ENCODE measurements around the gene WDR41. TPM values are rescaled to one million over a fixed set of nuclear protein-coding genes. Genes with fewer than 3 reads are reported as not detected.

WDR41 gene
- total RNA-seq, 1 experiment from 2014 or later = 85.1 TPM

DNA sequence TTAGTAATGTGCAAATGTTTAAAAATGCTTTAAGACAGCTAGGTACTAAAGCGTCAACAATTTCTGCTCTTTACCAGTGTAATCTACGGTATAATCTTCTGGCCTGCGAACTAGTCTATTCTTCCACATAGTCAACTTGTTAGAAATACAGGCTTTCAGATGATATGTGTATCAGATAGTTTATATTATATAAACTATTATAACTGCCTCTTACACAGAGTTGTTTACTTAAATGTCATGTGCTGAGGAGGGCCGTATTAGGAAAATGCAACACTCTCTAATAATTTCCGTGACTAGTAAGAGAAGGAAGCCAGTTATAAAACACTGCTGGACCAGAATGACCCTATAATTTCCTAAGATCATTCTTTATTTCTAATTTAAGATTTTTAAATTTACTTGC lies 63.6 kb downstream of the WDR41 start:
- Histone ChIP-seq H3K27me3 (no peaks in the 10 kb centered on the region), H3K4me1 (peaks cover 7% of the 10 kb centered on the region; the same call in 1 of the 2 replicates), H3K27ac (no peak overlapping the region)

GRCh38 chr5:77427998-77428397 lies 64.1 kb downstream of the WDR41 start:
- peaks cover 7% of the 10 kb centered on the region; the same call in 1 of the 2 replicates for H3K4me1 ChIP-seq
- H3K36me3 ChIP-seq = peaks cover 28% of the 10 kb centered on the region
- H3K27ac ChIP-seq = no peak overlapping the region
- no peaks in the 10 kb centered on the region for H3K27me3 ChIP-seq
- no peak for DNase-seq
- no peak overlapping the region for H3K4me3 ChIP-seq
- 0 out of 2 replicates have a peak, but pooled peaks cover 1% of the 10 kb centered on the region for H3K9me3 ChIP-seq (replicated peaks)

More for the DNA sequence above, 63.6 kb downstream of the WDR41 start:
- DNase-seq = no peak
- Histone ChIP-seq H3K36me3 (peaks cover 33% of the 10 kb centered on the region), H3K9me3 (replicated peaks) (no peaks in the 10 kb centered on the region), H3K4me3 (no peak overlapping the region)

DNA sequence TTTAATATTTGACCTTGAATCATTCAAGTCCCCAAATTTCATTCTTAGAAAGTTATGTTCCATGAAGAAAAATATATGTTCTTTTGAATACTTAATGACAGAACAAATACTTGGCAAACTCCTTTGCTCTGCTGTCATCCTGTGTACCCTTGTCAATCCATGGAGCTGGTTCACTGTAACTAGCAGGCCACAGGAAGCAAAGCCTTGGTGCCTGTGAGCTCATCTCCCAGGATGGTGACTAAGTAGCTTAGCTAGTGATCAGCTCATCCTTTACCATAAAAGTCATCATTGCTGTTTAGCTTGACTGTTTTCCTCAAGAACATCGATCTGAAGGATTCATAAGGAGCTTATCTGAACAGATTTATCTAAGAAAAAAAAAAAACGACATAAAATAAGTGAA lies 65.4 kb downstream of the WDR41 start:
- no peak overlapping the region for H3K27ac ChIP-seq

DNA sequence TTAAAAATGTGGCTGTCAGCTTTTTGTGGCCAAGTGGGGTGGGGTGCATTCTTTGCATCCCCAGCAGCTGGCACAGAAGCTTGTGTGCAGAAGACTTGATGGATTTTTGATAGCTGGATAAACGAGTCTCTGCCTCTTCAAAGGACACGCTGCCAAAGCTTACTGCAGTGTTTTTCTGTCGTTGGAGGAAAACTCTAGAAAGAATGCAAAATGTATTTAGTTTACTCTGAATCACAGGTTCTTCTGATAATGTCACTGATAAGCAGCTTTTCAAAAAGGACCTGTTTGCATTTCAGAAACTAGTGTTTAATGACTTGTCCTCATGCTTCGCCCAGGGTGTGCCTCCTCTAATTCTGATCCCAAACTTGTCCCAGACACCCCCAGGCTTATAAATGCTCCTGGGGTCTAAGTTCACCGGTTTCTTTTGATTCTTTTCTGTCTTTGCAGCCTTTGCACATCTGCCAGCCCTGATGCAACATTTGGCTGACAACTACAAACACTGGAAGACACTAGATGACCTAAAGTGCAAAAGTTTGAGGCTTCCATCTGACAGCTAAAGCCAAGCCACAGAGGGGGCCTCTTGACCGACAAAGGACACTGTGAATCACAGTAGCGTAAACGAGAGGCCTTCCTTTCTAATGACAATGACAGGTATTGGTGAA lies 66.0 kb downstream of the WDR41 start:
- DNase-seq = no peak
- Histone ChIP-seq H3K36me3 (peaks cover 15% of the 10 kb centered on the region; the same call in 1 of the 2 replicates), H3K9me3 (replicated peaks) (0 out of 2 replicates have a peak, but pooled peaks cover 4% of the 10 kb centered on the region), H3K4me3 (no peak overlapping the region), H3K27ac (no peak overlapping the region), H3K4me1 (peaks cover 7% of the 10 kb centered on the region; the same call in 1 of the 2 replicates), H3K27me3 (no peaks in the 10 kb centered on the region)

More for the DNA sequence above, 65.4 kb downstream of the WDR41 start:
- Histone ChIP-seq H3K27me3 (no peaks in the 10 kb centered on the region), H3K36me3 (peaks cover 15% of the 10 kb centered on the region; the same call in 1 of the 2 replicates), H3K4me3 (no peak overlapping the region), H3K4me1 (peaks cover 7% of the 10 kb centered on the region; the same call in 1 of the 2 replicates), H3K9me3 (replicated peaks) (0 out of 2 replicates have a peak, but pooled peaks cover 4% of the 10 kb centered on the region)
- DNase-seq = no peak

DNA sequence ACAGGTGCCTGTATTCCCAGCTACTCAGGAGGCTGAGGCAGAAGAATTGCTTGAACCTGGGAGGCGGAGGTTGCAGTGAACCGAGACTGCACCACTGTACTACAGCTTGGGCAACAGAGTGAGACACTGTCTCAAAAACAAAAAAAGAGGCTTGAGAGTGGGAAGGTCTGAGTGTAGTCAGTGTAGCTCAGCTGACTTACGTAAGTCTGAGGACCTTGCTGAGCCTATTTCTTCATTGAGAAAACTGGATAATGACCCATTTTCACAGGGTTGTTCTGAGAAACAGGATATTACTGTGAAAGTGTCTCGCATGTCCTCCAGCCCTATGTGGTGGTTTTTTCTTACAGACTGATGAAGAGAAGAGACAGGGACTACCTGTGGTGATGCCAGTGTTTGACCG lies 66.7 kb downstream of the WDR41 start:
- Histone ChIP-seq H3K36me3 (peaks cover 10% of the 10 kb centered on the region; the same call in 1 of the 2 replicates), H3K27me3 (no peaks in the 10 kb centered on the region), H3K4me1 (peaks cover 7% of the 10 kb centered on the region; the same call in 1 of the 2 replicates), H3K9me3 (replicated peaks) (0 out of 2 replicates have a peak, but pooled peaks cover 4% of the 10 kb centered on the region), H3K27ac (no peak overlapping the region), H3K4me3 (no peak overlapping the region)
- DNase-seq = no peak

- H3K4me1 ChIP-seq = peaks cover 7% of the 10 kb centered on the region; the same call in 1 of the 2 replicates
- DNase-seq = no peak
- H3K27me3 ChIP-seq = no peaks in the 10 kb centered on the region
- H3K27ac ChIP-seq = no peak overlapping the region
- no peak overlapping the region for H3K4me3 ChIP-seq
- peaks cover 9% of the 10 kb centered on the region; the same call in 1 of the 2 replicates for H3K36me3 ChIP-seq
- 0 out of 2 replicates have a peak, but pooled peaks cover 4% of the 10 kb centered on the region for H3K9me3 ChIP-seq (replicated peaks)
These were observed 67.2 kb downstream of the WDR41 start for GRCh38 chr5:77424921-77425320.

DNA sequence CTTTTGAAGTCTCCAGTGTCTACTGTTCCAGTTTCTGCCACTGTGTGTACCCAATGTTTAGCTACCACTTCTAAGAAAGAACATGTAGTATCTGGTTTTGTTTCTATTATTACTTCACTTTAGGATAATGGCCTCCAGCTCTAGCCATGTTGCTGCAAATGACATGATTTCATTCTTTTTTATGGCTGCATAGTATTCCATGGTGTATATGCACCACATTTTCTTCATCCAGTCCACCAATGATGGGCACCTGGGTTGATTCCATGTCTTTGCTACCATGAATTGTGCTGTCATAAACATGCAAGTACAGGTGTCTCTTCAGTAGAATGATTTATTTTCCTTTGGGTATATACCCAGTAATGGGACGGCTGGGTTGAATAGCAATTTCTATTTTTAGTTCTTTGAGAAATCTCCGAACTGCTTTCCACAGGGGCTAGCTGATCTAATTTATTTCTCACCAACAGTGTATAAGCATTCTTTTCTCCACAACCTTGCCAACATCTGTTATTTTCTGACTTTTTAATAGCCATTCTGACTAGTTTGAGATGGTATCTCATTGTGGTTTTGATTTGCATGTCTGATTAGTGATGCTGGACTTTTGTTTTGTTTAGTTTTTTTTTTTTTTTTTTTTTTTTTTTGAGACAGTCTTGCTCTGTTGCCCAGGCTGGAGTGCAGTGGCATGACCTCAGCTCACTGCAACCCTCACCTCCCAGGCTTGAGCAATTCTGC lies 68.9 kb downstream of the WDR41 start:
- H3K4me1 ChIP-seq = peaks cover 7% of the 10 kb centered on the region; the same call in 1 of the 2 replicates
- peak; percentile 14 to 45 for DNase-seq
- H3K36me3 ChIP-seq = peaks cover 9% of the 10 kb centered on the region; the same call in 1 of the 2 replicates
- H3K9me3 ChIP-seq (replicated peaks) = 0 out of 2 replicates have a peak, but pooled peaks cover 4% of the 10 kb centered on the region
- H3K4me3 ChIP-seq = no peak overlapping the region
- H3K27ac ChIP-seq = peak overlapping the region; percentile 58
- no peaks in the 10 kb centered on the region for H3K27me3 ChIP-seq

DNA sequence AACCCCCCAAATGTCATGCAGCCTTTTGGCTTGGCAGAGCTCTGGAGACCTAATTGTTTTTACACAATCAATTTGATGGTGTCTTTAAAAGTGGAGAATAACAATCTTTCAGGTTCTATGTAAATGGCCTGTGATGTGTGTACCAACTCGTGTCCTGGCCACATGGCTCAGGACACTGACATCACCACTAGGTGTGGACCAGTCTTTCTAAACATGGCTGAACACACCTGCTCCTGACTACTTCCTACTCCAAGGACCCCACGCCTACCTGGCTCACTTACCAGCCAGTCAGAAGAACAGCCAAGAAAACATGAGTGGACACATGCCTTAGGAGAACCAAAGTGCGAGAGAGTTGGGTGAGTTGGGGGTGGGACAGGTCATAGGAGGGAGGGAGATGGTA lies 71.2 kb downstream of the WDR41 start:
- no peak overlapping the region for H3K4me3 ChIP-seq
- peaks cover 7% of the 10 kb centered on the region; the same call in 1 of the 2 replicates for H3K4me1 ChIP-seq
- no peak overlapping the region for H3K27ac ChIP-seq
- H3K27me3 ChIP-seq = no peaks in the 10 kb centered on the region
- H3K36me3 ChIP-seq = no peaks in the 10 kb centered on the region
- DNase-seq = no peak
- H3K9me3 ChIP-seq (replicated peaks) = 0 out of 2 replicates have a peak, but pooled peaks cover 4% of the 10 kb centered on the region

DNA sequence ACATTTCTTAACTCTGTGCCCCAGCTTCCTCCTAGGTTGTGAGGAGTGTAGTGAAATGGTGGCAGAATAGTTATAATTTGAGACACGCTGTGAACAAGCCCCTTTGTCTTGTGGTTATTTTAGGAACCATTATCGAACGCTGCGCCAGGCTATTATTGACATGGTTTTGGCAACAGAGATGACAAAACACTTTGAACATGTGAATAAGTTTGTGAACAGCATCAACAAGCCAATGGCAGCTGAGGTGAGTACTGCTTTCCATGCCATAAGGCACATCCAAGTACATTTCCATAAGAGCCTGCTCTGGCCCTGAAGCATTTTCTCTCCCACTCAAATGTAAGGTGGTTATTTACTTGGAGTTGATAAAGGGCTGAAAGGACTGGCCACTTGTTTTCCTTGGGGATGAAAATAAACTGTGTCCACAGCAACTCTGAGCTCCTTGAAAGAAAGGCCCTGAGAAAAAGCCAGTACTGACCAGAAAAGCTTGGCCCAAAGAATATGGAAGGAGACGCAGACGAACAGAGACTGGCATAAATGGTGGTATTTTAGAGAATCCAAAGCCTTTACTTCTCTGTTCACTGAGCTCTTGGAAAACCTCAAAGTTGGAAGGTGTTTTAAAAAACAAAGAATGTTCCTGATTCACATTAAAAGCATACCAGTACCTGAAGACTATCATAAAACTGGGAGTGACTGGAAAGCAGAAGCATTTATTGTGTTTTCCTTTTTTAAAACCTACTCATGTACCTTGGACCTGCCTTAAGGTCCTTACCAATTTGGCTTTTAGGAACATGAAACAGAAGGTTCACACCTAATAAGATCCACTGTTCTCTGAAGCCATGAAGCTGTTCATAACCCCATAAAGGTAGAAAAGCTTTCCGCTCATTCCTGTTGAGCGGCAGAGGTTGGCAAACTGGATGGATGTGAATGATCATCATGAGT lies 72.2 kb downstream of the WDR41 start:
- no peak for DNase-seq
- H3K27ac ChIP-seq = no peak overlapping the region
- H3K4me1 ChIP-seq = peaks cover 7% of the 10 kb centered on the region; the same call in 1 of the 2 replicates
- H3K9me3 ChIP-seq (replicated peaks) = 0 out of 2 replicates have a peak, but pooled peaks cover 4% of the 10 kb centered on the region
- no peaks in the 10 kb centered on the region for H3K27me3 ChIP-seq
- no peaks in the 10 kb centered on the region for H3K36me3 ChIP-seq
- no peak overlapping the region for H3K4me3 ChIP-seq

- Histone ChIP-seq H3K9me3 (replicated peaks) (0 out of 2 replicates have a peak, but pooled peaks cover 4% of the 10 kb centered on the region), H3K27me3 (no peaks in the 10 kb centered on the region), H3K36me3 (no peaks in the 10 kb centered on the region), H3K4me3 (no peak overlapping the region), H3K4me1 (peaks cover 3% of the 10 kb centered on the region; the same call in 1 of the 2 replicates), H3K27ac (no peak overlapping the region)
- no peak for DNase-seq
These were observed 73.2 kb downstream of the WDR41 start for GRCh38 chr5:77418601-77419581.

DNA sequence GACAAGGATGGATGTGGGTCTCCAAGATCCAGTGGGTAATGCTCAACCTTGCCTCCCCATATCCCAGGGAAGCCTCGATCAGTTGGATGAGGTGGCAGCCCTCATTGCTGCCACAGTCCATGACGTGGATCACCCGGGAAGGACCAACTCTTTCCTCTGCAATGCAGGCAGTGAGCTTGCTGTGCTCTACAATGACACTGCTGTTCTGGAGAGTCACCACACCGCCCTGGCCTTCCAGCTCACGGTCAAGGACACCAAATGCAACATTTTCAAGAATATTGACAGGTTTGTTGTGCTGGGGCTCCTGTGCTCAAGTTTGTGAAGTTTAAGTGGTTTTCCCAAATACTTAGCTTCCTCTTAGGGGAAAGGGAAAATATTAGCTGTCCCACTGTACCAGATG lies 74.0 kb downstream of the WDR41 start:
- Histone ChIP-seq H3K4me1 (no peaks in the 10 kb centered on the region), H3K27ac (no peak overlapping the region), H3K4me3 (no peak overlapping the region), H3K27me3 (no peaks in the 10 kb centered on the region), H3K9me3 (replicated peaks) (0 out of 2 replicates have a peak, but pooled peaks cover 4% of the 10 kb centered on the region), H3K36me3 (no peaks in the 10 kb centered on the region)
- no peak for DNase-seq

DNA sequence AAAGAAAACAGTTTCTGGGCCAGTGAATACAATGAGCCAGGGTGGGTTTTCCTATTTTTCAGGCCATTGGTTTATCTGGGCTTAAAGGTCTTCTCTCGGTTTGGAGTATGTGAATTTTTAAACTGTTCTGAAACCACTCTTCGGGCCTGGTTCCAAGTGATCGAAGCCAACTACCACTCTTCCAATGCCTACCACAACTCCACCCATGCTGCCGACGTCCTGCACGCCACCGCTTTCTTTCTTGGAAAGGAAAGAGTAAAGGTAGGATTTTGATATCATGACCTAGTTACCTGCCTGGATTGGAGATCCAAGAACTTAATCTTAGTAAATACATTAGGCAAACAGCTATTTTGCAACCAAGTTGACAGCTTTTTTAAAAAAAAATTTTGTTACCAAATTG lies 79.1 kb downstream of the WDR41 start:
- H3K27ac ChIP-seq = no peak overlapping the region
- H3K27me3 ChIP-seq = no peaks in the 10 kb centered on the region
- no peaks in the 10 kb centered on the region for H3K36me3 ChIP-seq
- no peaks in the 10 kb centered on the region for H3K4me1 ChIP-seq
- no peak overlapping the region for H3K4me3 ChIP-seq
- H3K9me3 ChIP-seq (replicated peaks) = no peaks in the 10 kb centered on the region
- DNase-seq = no peak

Data from SJCRH30 (cell line).